Gastrocnemius medialis (tissue), 4 donors: Measurements from ENCODE around the gene PGAM1. TPM values are rescaled to one million over a fixed set of nuclear protein-coding genes. Genes with fewer than 3 reads are reported as not detected.

Experiments used
- ATAC-seq, 2 donors: fragments of 150-250 bp; one replicate each; pipeline ENCODE4 v1.9.1; 2016
- DNase-seq, 2 donors: peaks; one replicate each; pipeline ENCODE4 v3.0.0-alpha.2; 2019
- H3K27ac ChIP-seq, 4 donors: fragments of 200-600 bp; sonication (generic); 1 replicate in 1 of 4; 2 replicates in 3 of 4; pipeline ENCODE4 v1.5.1; 2016 to 2018; ENCODE audit warnings: mild to moderate bottlenecking in 2 of 4, moderate library complexity in 1 of 4
- H3K27me3 ChIP-seq, 3 donors: fragments of 200-600 bp; sonication (generic) in 2 of 3; 1 replicate in 1 of 3; 2 replicates in 2 of 3; pipeline versions ENCODE4 v1.5.1 to v1.6.0; 2016 to 2019; ENCODE audit warnings: mild to moderate bottlenecking in 1 of 3, moderate library complexity in 1 of 3
- H3K36me3 ChIP-seq, 2 donors: fragments of 200-600 bp; sonication (generic) in 1 of 2; one replicate each; pipeline ENCODE4 v1.5.1; 2017 to 2018
- H3K4me1 ChIP-seq, 2 donors: fragments of 200-600 bp; sonication (generic) in 1 of 2; one replicate each; pipeline ENCODE4 v1.5.1; 2016 to 2017; ENCODE audit warnings: mild to moderate bottlenecking in 2 of 2
- H3K4me3 ChIP-seq, 4 donors: fragments of 200-600 bp; sonication (generic) in 3 of 4; 1 replicate in 1 of 4; 2 replicates in 3 of 4; pipeline ENCODE4 v1.5.1; 2016 to 2019; ENCODE audit warnings: mild to moderate bottlenecking in 2 of 4
- H3K9me3 ChIP-seq, 3 donors: fragments of 200-600 bp; sonication (generic) in 2 of 3; 1 replicate in 1 of 3; 2 replicates in 2 of 3; pipeline ENCODE4 v1.5.1; 2016 to 2019
- CTCF ChIP-seq, 5 experiments: fragments of 450-650 bp in 3 of 5; fragments of 200-600 bp in 2 of 5; sonication (generic) in 2 of 5; IDR thresholded peaks in 4 of 5; conservative IDR thresholded peaks in 1 of 5; 1 replicate in 4 of 5; 2 replicates in 1 of 5; pipeline ENCODE4 v1.5.1; 2016 to 2019; ENCODE audit warnings: antibody characterized with exemption in 5 of 5, mild to moderate bottlenecking in 3 of 5, moderate library complexity in 3 of 5
- POLR2A ChIP-seq, 2 donors: fragments of 450-650 bp; IDR thresholded peaks; one replicate each; pipeline ENCODE4 v1.6.1; 2017; ENCODE audit warnings: antibody characterized with exemption in 2 of 2, mild to moderate bottlenecking in 2 of 2, moderate library complexity in 2 of 2
- in situ Hi-C, 4 donors: fragments of 200-750 bp; cut with MboI; loops; one replicate each; pipeline versions ENCODE4 v1.15.0 to v1.8.0; 2017; ENCODE audit warnings: low sequenced_read_pairs in 4 of 4
- intact Hi-C: fragments of 100-400 bp; cut with DNase I; formaldehyde crosslinking; loops from one replicate; pipeline ENCODE4 v1.15.1; 2023; ENCODE audit warnings: low total_unique reads
- total RNA-seq, 4 donors: library from RNA; depleted of rRNA; stranded (reverse); fragments of >200 nt; gene quantifications; one replicate each; pipeline versions ENCODE4 v1.1.0 to v1.2.3, GENCODE V29; 2016

Gene PGAM1
- total RNA-seq, 4 donors from 2014 or later = 41.0 to 72.1 (median 62.2) TPM

- Histone ChIP-seq H3K4me1 (peaks cover 20 to 40% of the 10 kb centered on the region in 2 donors), H3K27me3 (no peaks in the 10 kb centered on the region), H3K4me3 (peak within 1 kb of the TSS; percentile 81 to 98 (median 90)), H3K9me3 (no peaks in the 10 kb centered on the region), H3K27ac (peak within 1 kb of the TSS; percentile 69 to 79 (median 72)), H3K36me3 (peaks cover 0 to 14% of the 10 kb centered on the region in 2 donors)
- in situ Hi-C loops (no loop called here), intact Hi-C loops (loop anchor here (1.0 to 2.0 kb wide), 2 partner anchors 20 to 53 kb away; partner anchors contain the start of genes MMS19, PGAM1 and UBTD1)
- peak; percentile 100 for ATAC-seq
- DNase-seq = peak; percentile 87
- peak; percentile 50 to 57 for TF ChIP-seq POLR2A (IDR thresholded peaks at IDR 0.05)
- TF ChIP-seq CTCF (IDR thresholded peaks at IDR 0.05 in 4 of 5, conservative IDR thresholded peaks at IDR 0.05 in 1 of 5) = peak in 1 of 5 experiments; percentile 14
Observed at GRCh38 chr10:97445722-97446639, 20.0 kb downstream of the PGAM1 start, which contains the start of the genes EXOSC1 and ZDHHC16. EXOSC1 (minus strand) TSS chr10:97446006; CDS start chr10:97445985, 21 bp downstream. ZDHHC16 (plus strand) TSS chr10:97446175; CDS start chr10:97451676, 5,501 bp downstream.

GRCh38 chr10:97450828-97451227, 24.8 kb downstream of the PGAM1 start:
- ATAC-seq = no peak
- H3K4me3 ChIP-seq = no peak overlapping the region
- H3K4me1 ChIP-seq = peaks cover 13 to 33% of the 10 kb centered on the region in 2 donors
- no peaks in the 10 kb centered on the region for H3K9me3 ChIP-seq
- no peaks in the 10 kb centered on the region for H3K27me3 ChIP-seq
- intact Hi-C loops = no loop called here
- peak overlapping the region in 1 of 4 donors; percentile 20 for H3K27ac ChIP-seq
- DNase-seq = no peak
- in situ Hi-C loops = loop anchor here in 1 of 4 donors (10.0 kb wide), 1 partner anchor 104 kb away; no protein-coding TSS in a partner anchor
- peaks cover 0 to 25% of the 10 kb centered on the region in 2 donors for H3K36me3 ChIP-seq
- TF ChIP-seq POLR2A (IDR thresholded peaks at IDR 0.05) = no peak
- no peak for TF ChIP-seq CTCF (IDR thresholded peaks at IDR 0.05 in 4 of 5, conservative IDR thresholded peaks at IDR 0.05 in 1 of 5)

GRCh38 chr10:97451605-97452004, 25.6 kb downstream of the PGAM1 start:
- no peak for TF ChIP-seq POLR2A (IDR thresholded peaks at IDR 0.05)
- TF ChIP-seq CTCF (IDR thresholded peaks at IDR 0.05 in 4 of 5, conservative IDR thresholded peaks at IDR 0.05 in 1 of 5) = no peak
- Histone ChIP-seq H3K4me3 (no peak overlapping the region), H3K36me3 (peaks cover 0 to 33% of the 10 kb centered on the region in 2 donors), H3K27ac (no peak overlapping the region), H3K27me3 (no peaks in the 10 kb centered on the region), H3K4me1 (peaks cover 11 to 31% of the 10 kb centered on the region in 2 donors), H3K9me3 (no peaks in the 10 kb centered on the region)
- ATAC-seq (no peak), DNase-seq (no peak)
- intact Hi-C loops = no loop called here
- in situ Hi-C loops = loop anchor here in 1 of 4 donors (10.0 kb wide), 1 partner anchor 103 kb away; no protein-coding TSS in a partner anchor

GRCh38 chr10:97452352-97452751, 26.4 kb downstream of the PGAM1 start:
- ATAC-seq = no peak
- peaks cover 7 to 25% of the 10 kb centered on the region in 2 donors for H3K4me1 ChIP-seq
- H3K27ac ChIP-seq = peak overlapping the region in 1 of 4 donors; percentile 4
- in situ Hi-C loops (loop anchor here in 1 of 4 donors (10.0 kb wide), 1 partner anchor 102 kb away; no protein-coding TSS in a partner anchor), intact Hi-C loops (no loop called here)
- H3K27me3 ChIP-seq = no peaks in the 10 kb centered on the region
- DNase-seq = no peak
- no peaks in the 10 kb centered on the region for H3K9me3 ChIP-seq
- peaks cover 0 to 38% of the 10 kb centered on the region in 2 donors for H3K36me3 ChIP-seq
- no peak for TF ChIP-seq POLR2A (IDR thresholded peaks at IDR 0.05)
- TF ChIP-seq CTCF (IDR thresholded peaks at IDR 0.05 in 4 of 5, conservative IDR thresholded peaks at IDR 0.05 in 1 of 5) = no peak
- H3K4me3 ChIP-seq = no peak overlapping the region
